Lower leg skin (tissue), 3 donors: ENCODE data around the gene MFSD12.

Experiments used
- CTCF ChIP-seq, 3 donors: fragments of 450-650 bp; IDR thresholded peaks; one replicate each; pipeline ENCODE4 v1.5.1; 2016; ENCODE audit warnings: antibody characterized with exemption in 3 of 3, mild to moderate bottlenecking in 3 of 3, moderate library complexity in 2 of 3
- POLR2A ChIP-seq, 2 donors: fragments of 450-650 bp; IDR thresholded peaks; one replicate each; pipeline ENCODE4 v1.6.1; 2016 to 2017; ENCODE audit warnings: antibody characterized with exemption in 2 of 2, mild to moderate bottlenecking in 1 of 2, moderate library complexity in 1 of 2

DNA sequence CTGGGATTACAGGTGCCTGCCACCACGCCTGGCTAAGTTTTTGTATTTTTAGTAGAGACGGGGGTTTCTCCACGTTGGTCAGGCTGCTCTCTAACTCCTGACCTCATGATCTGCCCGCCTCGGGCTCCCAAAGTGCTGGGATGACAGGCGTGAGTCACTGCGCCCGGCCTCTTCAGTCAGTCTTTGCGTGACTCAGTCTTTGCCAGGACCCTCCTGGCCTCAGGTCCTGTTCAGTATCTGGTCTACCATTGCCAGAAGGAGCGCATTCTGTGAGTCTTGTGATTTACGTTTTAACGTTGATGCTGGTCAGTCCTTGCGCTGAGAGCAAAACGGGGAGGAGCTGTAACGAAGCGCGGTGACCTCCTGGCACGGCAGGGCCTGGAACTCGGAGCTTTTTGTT is 7.8 kb upstream of the MFSD12 start:
- TF ChIP-seq CTCF (IDR thresholded peaks at IDR 0.05) (no peak), POLR2A (IDR thresholded peaks at IDR 0.05) (no peak)
